Panc1 (cell line): ENCODE measurements around the gene ZNF440. TPM values are rescaled to one million over a fixed set of nuclear protein-coding genes. Genes with fewer than 3 reads are reported as not detected.
"Not testable (repeated sequence)": the region's sequence is repeated elsewhere in the genome, so short reads cannot be mapped to it uniquely, and the experiment has no call there.

Experiments
- ATAC-seq: fragments of 200-7000 bp; cut with Tn5 transposase; 2 replicates; pipeline ENCODE4 v1.9.1; 2020; ENCODE audit warnings: mild to moderate bottlenecking, moderate library complexity
- BruUV-seq: library from RNA; stranded (reverse); fragments of 400-500 nt; replicated peaks from 2 replicates; lab custom pipeline; 2021; lab: Mats Ljungman, UMichigan
- CTCF ChIA-PET: fragments of 300-600 bp; sonication (Branson Sonifier 250); formaldehyde crosslinking; loops from one replicate; lab custom pipeline; 2022; ENCODE audit warnings: antibody characterized with exemption; lab: Charles Lee
- POLR2A ChIA-PET: fragments of 300-600 bp; sonication (Branson Sonifier 250); formaldehyde crosslinking; loops from one replicate; lab custom pipeline; 2022; ENCODE audit warnings: antibody characterized with exemption; lab: Charles Lee
- DNase-seq: peaks from one replicate; pipeline ENCODE4 v3.0.0-alpha.2; 2010; ENCODE audit warnings: low read depth, low spot score
- H3K27ac ChIP-seq: 2 replicates; pipeline ENCODE4 v1.5.1; 2011; ENCODE audit warnings: mild to moderate bottlenecking, low read length, inconsistent platforms
- H3K27me3 ChIP-seq: fragments of 200-500 bp; sonication (Bioruptor generic); 2 replicates; pipeline ENCODE4 v1.6.0; 2014; ENCODE audit warnings: low read length, inconsistent platforms; ENCODE audit not compliant: control insufficient read depth, insufficient read depth
- H3K36me3 ChIP-seq: fragments of 200-500 bp; sonication (Bioruptor generic); 2 replicates; pipeline ENCODE4 v1.5.1; 2014; ENCODE audit warnings: inconsistent platforms, mild to moderate bottlenecking, low read length, moderate library complexity; ENCODE audit not compliant: control insufficient read depth, insufficient read depth
- H3K4me1 ChIP-seq: 2 replicates; pipeline ENCODE4 v1.5.1; 2011; ENCODE audit warnings: inconsistent platforms, mild to moderate bottlenecking, low read length, moderate library complexity; ENCODE audit not compliant: control insufficient read depth, insufficient read depth
- H3K4me3 ChIP-seq, 2 experiments: 2 replicates each; pipeline ENCODE4 v1.5.1; 2011 to 2012; ENCODE audit warnings: low read depth in 2 of 2, low read length in 2 of 2, mild to moderate bottlenecking in 2 of 2, inconsistent platforms in 1 of 2, moderate library complexity in 1 of 2
- H3K9me3 ChIP-seq: fragments of 200-500 bp; sonication (Bioruptor generic); 2 replicates; pipeline ENCODE4 v1.5.1; 2014; ENCODE audit warnings: low read depth, mild to moderate bottlenecking, inconsistent platforms, low read length, moderate library complexity; ENCODE audit not compliant: control insufficient read depth, insufficient read depth
- CTCF ChIP-seq: fragments of 450-650 bp; IDR thresholded peaks from 2 replicates; pipeline ENCODE4 v1.5.1; 2017; ENCODE audit warnings: mild to moderate bottlenecking
- POLR2AphosphoS5 ChIP-seq: IDR thresholded peaks from 2 replicates; pipeline ENCODE4 v1.6.1; 2012; ENCODE audit warnings: mild to moderate bottlenecking, low read depth, low read length, moderate library complexity
- SIN3A ChIP-seq: IDR thresholded peaks from 2 replicates; pipeline ENCODE4 v1.6.1; 2012; ENCODE audit warnings: low read depth, mild to moderate bottlenecking, low read length, moderate library complexity, borderline replicate concordance; ENCODE audit not compliant: insufficient read depth
- TCF7L2 ChIP-seq: IDR thresholded peaks from 2 replicates; pipeline ENCODE4 v1.6.1; 2011; ENCODE audit warnings: mild to moderate bottlenecking, low read depth, low read length, inconsistent platforms
- in situ Hi-C: cut with HindIII; loops from 2 replicates; pipeline ENCODE4 v1.10.0; 2016; ENCODE audit warnings: low sequenced_read_pairs, low pct_unique_long_range_greater_than_20kb
- intact Hi-C: fragments of 100-400 bp; cut with micrococcal nuclease; formaldehyde crosslinking; loops from one replicate; pipeline ENCODE4 v1.10.0; 2022; ENCODE audit not compliant: unreplicated experiment
- total RNA-seq: library from RNA; stranded (reverse); gene quantifications from one replicate; pipeline ENCODE4 v1.2.1, GENCODE V29; 2021; ENCODE audit not compliant: unreplicated experiment
- TF ChIP-seq, protein P1 (sequence below), 2 experiments: IDR thresholded peaks; 2 replicates each; pipeline ENCODE4 v1.6.1; 2011 to 2012; ENCODE audit warnings: low read depth in 2 of 2, control low read depth in 1 of 2, low read length in 1 of 2, mild to moderate bottlenecking in 1 of 2, moderate library complexity in 1 of 2; ENCODE audit not compliant: insufficient read depth in 1 of 2

The ZNF440 gene
- total RNA-seq, 1 experiment from 2014 or later: 12.9 TPM

GRCh38 chr19:11848594-11849469 lies 34.8 kb downstream of the ZNF440 start, which contains the start of gene ZNF439:
Gene ZNF439, plus strand, starts transcription at chr19:11848726. Its CDS starts 142 bp downstream, at chr19:11848868.
- H3K27ac ChIP-seq: peak within 1 kb of the TSS; percentile 70
- ATAC-seq (peak; percentile 100), DNase-seq (peak; percentile 8)
- ChIA-PET CTCF (no interaction called here), POLR2A (no interaction called here)
- no peaks in the 10 kb centered on the region for H3K36me3 ChIP-seq
- TF ChIP-seq POLR2AphosphoS5 (0 out of 2 replicates have a peak, but pooled peaks have one; percentile 34), SIN3A (peak; percentile 70), TCF7L2 (no peak), CTCF (no peak)
- TF ChIP-seq, protein P1, sequence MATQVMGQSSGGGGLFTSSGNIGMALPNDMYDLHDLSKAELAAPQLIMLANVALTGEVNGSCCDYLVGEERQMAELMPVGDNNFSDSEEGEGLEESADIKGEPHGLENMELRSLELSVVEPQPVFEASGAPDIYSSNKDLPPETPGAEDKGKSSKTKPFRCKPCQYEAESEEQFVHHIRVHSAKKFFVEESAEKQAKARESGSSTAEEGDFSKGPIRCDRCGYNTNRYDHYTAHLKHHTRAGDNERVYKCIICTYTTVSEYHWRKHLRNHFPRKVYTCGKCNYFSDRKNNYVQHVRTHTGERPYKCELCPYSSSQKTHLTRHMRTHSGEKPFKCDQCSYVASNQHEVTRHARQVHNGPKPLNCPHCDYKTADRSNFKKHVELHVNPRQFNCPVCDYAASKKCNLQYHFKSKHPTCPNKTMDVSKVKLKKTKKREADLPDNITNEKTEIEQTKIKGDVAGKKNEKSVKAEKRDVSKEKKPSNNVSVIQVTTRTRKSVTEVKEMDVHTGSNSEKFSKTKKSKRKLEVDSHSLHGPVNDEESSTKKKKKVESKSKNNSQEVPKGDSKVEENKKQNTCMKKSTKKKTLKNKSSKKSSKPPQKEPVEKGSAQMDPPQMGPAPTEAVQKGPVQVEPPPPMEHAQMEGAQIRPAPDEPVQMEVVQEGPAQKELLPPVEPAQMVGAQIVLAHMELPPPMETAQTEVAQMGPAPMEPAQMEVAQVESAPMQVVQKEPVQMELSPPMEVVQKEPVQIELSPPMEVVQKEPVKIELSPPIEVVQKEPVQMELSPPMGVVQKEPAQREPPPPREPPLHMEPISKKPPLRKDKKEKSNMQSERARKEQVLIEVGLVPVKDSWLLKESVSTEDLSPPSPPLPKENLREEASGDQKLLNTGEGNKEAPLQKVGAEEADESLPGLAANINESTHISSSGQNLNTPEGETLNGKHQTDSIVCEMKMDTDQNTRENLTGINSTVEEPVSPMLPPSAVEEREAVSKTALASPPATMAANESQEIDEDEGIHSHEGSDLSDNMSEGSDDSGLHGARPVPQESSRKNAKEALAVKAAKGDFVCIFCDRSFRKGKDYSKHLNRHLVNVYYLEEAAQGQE (IDR thresholded peaks at IDR 0.05; ENCODE audit: insufficient read depth in 1 of 2, low read depth in 2 of 2, low read length in 1 of 2): no peak
- no peaks in the 10 kb centered on the region for H3K27me3 ChIP-seq
- intact Hi-C loops (no loop called here), in situ Hi-C loops (no loop called here)
- no TSS peak for BruUV-seq
- no peaks in the 10 kb centered on the region for H3K9me3 ChIP-seq
- H3K4me3 ChIP-seq: peak within 1 kb of the TSS; percentile 61 to 74
- H3K4me1 ChIP-seq: no peaks in the 10 kb centered on the region

GRCh38 chr19:11850289-11850688 lies 36.2 kb downstream of the ZNF440 start:
- intact Hi-C loops, ATAC-seq, H3K4me3 ChIP-seq, CTCF ChIA-PET, POLR2A ChIA-PET, BruUV-seq, DNase-seq, H3K27me3 ChIP-seq, in situ Hi-C loops, H3K36me3 ChIP-seq, H3K4me1 ChIP-seq, H3K27ac ChIP-seq, H3K9me3 ChIP-seq: not testable (repeated sequence)

DNA sequence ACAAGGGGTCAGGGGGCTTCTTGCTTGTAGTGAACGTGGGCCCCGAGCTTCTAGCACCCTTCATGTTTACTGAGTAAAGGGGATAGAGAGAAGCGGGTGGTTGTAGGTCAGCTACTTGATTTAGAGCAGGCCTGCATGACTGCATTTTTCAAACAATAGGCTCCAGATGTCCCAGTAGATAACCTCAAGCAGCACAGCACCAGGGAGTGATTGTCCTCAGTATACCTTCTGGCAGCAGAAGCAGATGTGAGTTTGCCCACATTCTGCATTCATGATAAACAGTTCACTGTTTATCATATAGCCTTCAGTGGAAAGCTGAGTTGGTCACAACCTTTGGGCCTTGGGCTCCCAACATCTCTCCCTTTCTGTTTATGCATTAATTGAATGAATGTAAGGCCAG lies 39.3 kb downstream of the ZNF440 start:
- H3K27ac ChIP-seq: no peak overlapping the region
- H3K27me3 ChIP-seq: no peaks in the 10 kb centered on the region
- BruUV-seq: no TSS peak
- H3K4me1 ChIP-seq: no peaks in the 10 kb centered on the region
- ATAC-seq (no peak), DNase-seq (no peak)
- H3K9me3 ChIP-seq: peaks cover 3% of the 10 kb centered on the region; the same call in 1 of the 2 replicates
- TF ChIP-seq SIN3A (no peak), CTCF (no peak), POLR2AphosphoS5 (no peak), TCF7L2 (no peak)
- TF ChIP-seq, protein P1 (IDR thresholded peaks at IDR 0.05; ENCODE audit: insufficient read depth in 1 of 2, low read depth in 2 of 2, low read length in 1 of 2): no peak
- intact Hi-C loops (no loop called here), in situ Hi-C loops (no loop called here)
- no peaks in the 10 kb centered on the region for H3K36me3 ChIP-seq
- ChIA-PET CTCF (no interaction called here), POLR2A (no interaction called here)
- H3K4me3 ChIP-seq: no peak overlapping the region
